MCF 10A (cell line): ENCODE data around the gene SPRY1. TPM values are rescaled to one million over a fixed set of nuclear protein-coding genes. Genes with fewer than 3 reads are reported as not detected.

Source experiments
- BruUV-seq: library from RNA; stranded (reverse); fragments of 400-500 nt; replicated peaks from 2 replicates; lab custom pipeline; 2021; lab: Mats Ljungman, UMichigan
- CTCF ChIA-PET: fragments of 300-600 bp; sonication (Branson Sonifier 250); formaldehyde crosslinking; extraction: SDS; loops from one replicate; lab custom pipeline; 2021; ENCODE audit warnings: antibody characterized with exemption, inconsistent platforms; lab: Yijun Ruan, JAX
- POLR2A ChIA-PET: fragments of 300-600, 350-650 bp; sonication (Branson Sonifier 250); formaldehyde crosslinking; extraction: SDS; loops from one replicate; lab custom pipeline; 2020; ENCODE audit warnings: antibody characterized with exemption, inconsistent platforms; lab: Yijun Ruan, JAX
- DNase-seq: peaks from one replicate; pipeline ENCODE4 v3.0.0-alpha.2; 2018; ENCODE audit not compliant: unreplicated experiment
- H3K27ac Mint-ChIP-seq: one replicate; pipeline ENCODE4 v1.8.0; 2022; ENCODE audit warnings: mild to moderate bottlenecking, low read depth, mixed read lengths; ENCODE audit not compliant: unreplicated experiment
- H3K27me3 Mint-ChIP-seq: one replicate; pipeline ENCODE4 v1.8.0; 2022; ENCODE audit warnings: mixed read lengths; ENCODE audit not compliant: insufficient read depth, unreplicated experiment
- H3K36me3 Mint-ChIP-seq: one replicate; pipeline ENCODE4 v1.8.0; 2022; ENCODE audit warnings: mild to moderate bottlenecking, moderate library complexity, mixed read lengths; ENCODE audit not compliant: insufficient read depth, unreplicated experiment
- H3K4me1 Mint-ChIP-seq: one replicate; pipeline ENCODE4 v1.8.0; 2022; ENCODE audit warnings: mixed read lengths; ENCODE audit not compliant: insufficient read depth, unreplicated experiment
- H3K4me3 Mint-ChIP-seq: one replicate; pipeline ENCODE4 v1.8.0; 2022; ENCODE audit warnings: mild to moderate bottlenecking, moderate library complexity, mixed read lengths; ENCODE audit not compliant: unreplicated experiment
- H3K9me3 Mint-ChIP-seq: one replicate; pipeline ENCODE4 v1.8.0; 2022; ENCODE audit warnings: mixed read lengths; ENCODE audit not compliant: unreplicated experiment
- intact Hi-C: fragments of 100-400 bp; cut with micrococcal nuclease; formaldehyde crosslinking; loops from 2 replicates; pipeline ENCODE4 v1.14.1; 2022
- total RNA-seq: library from RNA; stranded (reverse); gene quantifications from 2 replicates; pipeline ENCODE4 v1.2.3, GENCODE V29; 2022
- TF ChIP-seq, protein P1 (sequence below): fragments of 200-600 bp; IDR thresholded peaks from one replicate; pipeline ENCODE4 v1.8.0; 2022; ENCODE audit warnings: antibody characterized with exemption, mild to moderate bottlenecking; ENCODE audit not compliant: unreplicated experiment

The SPRY1 gene
- total RNA-seq, 1 experiment from 2014 or later, result 5.6 TPM

GRCh38 chr4:123349421-123350190, 47.0 kb upstream of the SPRY1 start:
- Mint-ChIP-seq H3K4me3 (no peak overlapping the region), H3K36me3 (no peaks in the 10 kb centered on the region), H3K4me1 (peaks cover 23% of the 10 kb centered on the region), H3K27ac (no peak overlapping the region), H3K9me3 (no peaks in the 10 kb centered on the region), H3K27me3 (no peaks in the 10 kb centered on the region)
- CTCF ChIA-PET, result interaction anchor here (0.5 to 4.9 kb wide), 32 partner anchors 9 to 973 kb away, joined by 3 to 55 read pairs (median 4); no protein-coding TSS in a partner anchor
- no TSS peak for BruUV-seq
- DNase-seq, result no peak
- TF ChIP-seq, protein P1, sequence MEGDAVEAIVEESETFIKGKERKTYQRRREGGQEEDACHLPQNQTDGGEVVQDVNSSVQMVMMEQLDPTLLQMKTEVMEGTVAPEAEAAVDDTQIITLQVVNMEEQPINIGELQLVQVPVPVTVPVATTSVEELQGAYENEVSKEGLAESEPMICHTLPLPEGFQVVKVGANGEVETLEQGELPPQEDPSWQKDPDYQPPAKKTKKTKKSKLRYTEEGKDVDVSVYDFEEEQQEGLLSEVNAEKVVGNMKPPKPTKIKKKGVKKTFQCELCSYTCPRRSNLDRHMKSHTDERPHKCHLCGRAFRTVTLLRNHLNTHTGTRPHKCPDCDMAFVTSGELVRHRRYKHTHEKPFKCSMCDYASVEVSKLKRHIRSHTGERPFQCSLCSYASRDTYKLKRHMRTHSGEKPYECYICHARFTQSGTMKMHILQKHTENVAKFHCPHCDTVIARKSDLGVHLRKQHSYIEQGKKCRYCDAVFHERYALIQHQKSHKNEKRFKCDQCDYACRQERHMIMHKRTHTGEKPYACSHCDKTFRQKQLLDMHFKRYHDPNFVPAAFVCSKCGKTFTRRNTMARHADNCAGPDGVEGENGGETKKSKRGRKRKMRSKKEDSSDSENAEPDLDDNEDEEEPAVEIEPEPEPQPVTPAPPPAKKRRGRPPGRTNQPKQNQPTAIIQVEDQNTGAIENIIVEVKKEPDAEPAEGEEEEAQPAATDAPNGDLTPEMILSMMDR, result no peak
- intact Hi-C loops, result loop anchor here (1.0 to 10.0 kb wide), 5 partner anchors 48 to 913 kb away; partner anchors contain the start of gene SPRY1
- POLR2A ChIA-PET, result interaction anchor here (0.7 to 5.5 kb wide), 9 partner anchors 9 to 929 kb away, joined by 3 to 36 read pairs (median 4); partner anchors contain the start of gene SPRY1

DNA sequence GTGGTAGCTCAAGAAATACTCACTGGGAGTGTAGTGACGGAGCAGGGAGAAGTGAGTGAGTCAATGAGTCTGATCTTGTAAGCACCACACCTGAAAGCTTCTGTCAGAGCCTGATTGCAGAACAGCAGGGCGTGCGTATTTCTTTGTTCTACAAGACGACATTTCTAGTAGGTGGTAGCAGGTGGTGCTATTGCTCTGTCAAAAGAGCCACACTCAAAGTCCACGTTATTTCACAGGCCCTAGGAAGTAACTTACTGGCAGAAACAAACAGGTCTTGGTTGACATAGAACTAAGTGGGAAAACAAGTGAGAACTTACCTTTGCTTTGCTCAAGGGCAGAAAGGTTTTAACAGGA, 46.4 kb upstream of the SPRY1 start:
- ChIA-PET POLR2A (interaction anchor here (0.7 to 5.5 kb wide), 8 partner anchors 9 to 928 kb away, joined by 3 to 36 read pairs (median 4); partner anchors contain the start of gene SPRY1), CTCF (interaction anchor here (0.5 to 4.9 kb wide), 30 partner anchors 9 to 973 kb away, joined by 3 to 55 read pairs (median 4); no protein-coding TSS in a partner anchor)
- DNase-seq, result peak; percentile 73
- peaks cover 23% of the 10 kb centered on the region for H3K4me1 Mint-ChIP-seq
- no peaks in the 10 kb centered on the region for H3K27me3 Mint-ChIP-seq
- no peaks in the 10 kb centered on the region for H3K9me3 Mint-ChIP-seq
- no peaks in the 10 kb centered on the region for H3K36me3 Mint-ChIP-seq
- intact Hi-C loops, result loop anchor here (1.0 to 10.0 kb wide), 5 partner anchors 47 to 912 kb away; partner anchors contain the start of gene SPRY1
- BruUV-seq, result no TSS peak
- H3K4me3 Mint-ChIP-seq, result no peak overlapping the region
- TF ChIP-seq, protein P1, result peak; percentile 35
- H3K27ac Mint-ChIP-seq, result no peak overlapping the region

DNA sequence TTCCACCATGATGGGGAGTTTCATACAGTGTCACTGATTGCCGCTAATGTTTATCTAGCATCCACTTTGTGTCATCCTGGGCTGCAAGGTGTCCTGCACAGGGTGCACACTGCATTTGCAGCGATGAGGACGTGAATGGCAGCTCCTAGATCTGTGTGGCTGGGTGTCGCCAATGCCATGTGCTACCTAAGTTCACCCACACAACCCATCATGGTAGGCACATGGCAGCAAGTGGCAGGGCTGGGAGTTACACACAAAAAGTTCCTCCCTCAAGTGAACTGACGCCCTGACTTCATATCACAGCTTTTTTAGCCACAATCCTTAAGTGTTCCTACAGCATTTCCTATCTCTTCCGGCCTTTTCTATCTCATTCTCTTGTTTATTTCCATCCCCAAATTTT, 45.9 kb upstream of the SPRY1 start:
- Mint-ChIP-seq H3K9me3 (no peaks in the 10 kb centered on the region), H3K4me1 (peaks cover 23% of the 10 kb centered on the region), H3K4me3 (no peak overlapping the region), H3K36me3 (no peaks in the 10 kb centered on the region), H3K27ac (no peak overlapping the region), H3K27me3 (no peaks in the 10 kb centered on the region)
- CTCF ChIA-PET, result interaction anchor here (0.6 to 4.9 kb wide), 14 partner anchors 8 to 1280 kb away, joined by 3 to 55 read pairs (median 4); no protein-coding TSS in a partner anchor
- intact Hi-C loops, result loop anchor here (1.0 to 10.0 kb wide), 5 partner anchors 47 to 912 kb away; partner anchors contain the start of gene SPRY1
- DNase-seq, result no peak
- no TSS peak for BruUV-seq
- TF ChIP-seq, protein P1, result no peak
- POLR2A ChIA-PET, result interaction anchor here (0.6 to 5.5 kb wide), 3 partner anchors 30 to 223 kb away, joined by 4 to 36 read pairs (median 8); partner anchors contain the start of gene SPRY1

GRCh38 chr4:123351713-123352112, 44.9 kb upstream of the SPRY1 start:
- no peak for DNase-seq
- no peak overlapping the region for H3K4me3 Mint-ChIP-seq
- H3K36me3 Mint-ChIP-seq, result no peaks in the 10 kb centered on the region
- peaks cover 23% of the 10 kb centered on the region for H3K4me1 Mint-ChIP-seq
- no peak overlapping the region for H3K27ac Mint-ChIP-seq
- TF ChIP-seq, protein P1, result no peak
- ChIA-PET POLR2A (interaction anchor here (1.0 to 5.5 kb wide), 5 partner anchors 10 to 931 kb away, joined by 3 to 36 read pairs (median 3); partner anchors contain the start of gene SPRY1), CTCF (interaction anchor here (0.6 to 4.9 kb wide), 7 partner anchors 11 to 338 kb away, joined by 3 to 55 read pairs (median 4); no protein-coding TSS in a partner anchor)
- BruUV-seq, result no TSS peak
- H3K9me3 Mint-ChIP-seq, result no peaks in the 10 kb centered on the region
- H3K27me3 Mint-ChIP-seq, result no peaks in the 10 kb centered on the region
- intact Hi-C loops, result loop anchor here (2.0 to 10.0 kb wide), 4 partner anchors 46 to 911 kb away; partner anchors contain the start of gene SPRY1
